Neural crest cell (in vitro differentiated cells): ENCODE data around the gene TAOK2. TPM values are rescaled to one million over a fixed set of nuclear protein-coding genes. Genes with fewer than 3 reads are reported as not detected.

Experiments used
- DNase-seq: peaks from one replicate; pipeline ENCODE4 v3.0.0; 2021; ENCODE audit warnings: low read depth, mixed read lengths, low spot score
- H3K27ac Mint-ChIP-seq: one replicate; pipeline ENCODE4 v1.8.0; 2021; ENCODE audit warnings: mild to moderate bottlenecking, mixed read lengths; ENCODE audit not compliant: unreplicated experiment
- H3K27me3 Mint-ChIP-seq: 2 replicates; pipeline ENCODE4 v1.8.0; 2021; ENCODE audit warnings: low read depth, mild to moderate bottlenecking, mixed read lengths
- H3K36me3 Mint-ChIP-seq: 2 replicates; pipeline ENCODE4 v1.8.0; 2021; ENCODE audit warnings: low read depth, mild to moderate bottlenecking, mixed read lengths
- H3K4me1 Mint-ChIP-seq: 2 replicates; pipeline ENCODE4 v1.8.0; 2021; ENCODE audit warnings: mixed read lengths
- H3K4me3 Mint-ChIP-seq: one replicate; pipeline ENCODE4 v1.8.0; 2021; ENCODE audit warnings: mild to moderate bottlenecking, mixed read lengths
- H3K9me3 Mint-ChIP-seq: 2 replicates; pipeline ENCODE4 v1.8.0; 2021; ENCODE audit warnings: mixed read lengths
- total RNA-seq: library from RNA; stranded (reverse); gene quantifications from 2 replicates; pipeline ENCODE4 v1.2.1, GENCODE V29; 2021
- TF ChIP-seq, protein P1 (sequence below): fragments of 200-600 bp; sonication (generic); conservative IDR thresholded peaks from 2 replicates; pipeline ENCODE4 v1.5.0; 2021; ENCODE audit warnings: antibody characterized with exemption, mild to moderate bottlenecking

TAOK2 gene
- total RNA-seq, 1 donor from 2014 or later: 73.2 TPM

- DNase-seq: no peak
- TF ChIP-seq, protein P1, sequence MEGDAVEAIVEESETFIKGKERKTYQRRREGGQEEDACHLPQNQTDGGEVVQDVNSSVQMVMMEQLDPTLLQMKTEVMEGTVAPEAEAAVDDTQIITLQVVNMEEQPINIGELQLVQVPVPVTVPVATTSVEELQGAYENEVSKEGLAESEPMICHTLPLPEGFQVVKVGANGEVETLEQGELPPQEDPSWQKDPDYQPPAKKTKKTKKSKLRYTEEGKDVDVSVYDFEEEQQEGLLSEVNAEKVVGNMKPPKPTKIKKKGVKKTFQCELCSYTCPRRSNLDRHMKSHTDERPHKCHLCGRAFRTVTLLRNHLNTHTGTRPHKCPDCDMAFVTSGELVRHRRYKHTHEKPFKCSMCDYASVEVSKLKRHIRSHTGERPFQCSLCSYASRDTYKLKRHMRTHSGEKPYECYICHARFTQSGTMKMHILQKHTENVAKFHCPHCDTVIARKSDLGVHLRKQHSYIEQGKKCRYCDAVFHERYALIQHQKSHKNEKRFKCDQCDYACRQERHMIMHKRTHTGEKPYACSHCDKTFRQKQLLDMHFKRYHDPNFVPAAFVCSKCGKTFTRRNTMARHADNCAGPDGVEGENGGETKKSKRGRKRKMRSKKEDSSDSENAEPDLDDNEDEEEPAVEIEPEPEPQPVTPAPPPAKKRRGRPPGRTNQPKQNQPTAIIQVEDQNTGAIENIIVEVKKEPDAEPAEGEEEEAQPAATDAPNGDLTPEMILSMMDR: peak; percentile 66
- H3K4me1 Mint-ChIP-seq: no peaks in the 10 kb centered on the region
- H3K9me3 Mint-ChIP-seq: no peaks in the 10 kb centered on the region
- H3K27ac Mint-ChIP-seq: no peak overlapping the region
- H3K27me3 Mint-ChIP-seq: peaks cover 8% of the 10 kb centered on the region
- no peak overlapping the region for H3K4me3 Mint-ChIP-seq
- no peaks in the 10 kb centered on the region for H3K36me3 Mint-ChIP-seq
Measured at GRCh38 chr16:30041841-30042240, 68.2 kb downstream of the TAOK2 start.

Other genes starting within 250 kb of the TAOK2 start
- gene C16orf54, start 227.9 kb upstream of the TAOK2 start, total RNA-seq: not detected in 2 replicates
- not detected in 2 replicates for gene ZG16, start 195.6 kb upstream of the TAOK2 start, total RNA-seq
- gene KIF22, start 183.1 kb upstream of the TAOK2 start, total RNA-seq: 162 and 173 TPM in 2 replicates
- 605 and 635 TPM in 2 replicates for gene MAZ, start 167.3 kb upstream of the TAOK2 start, total RNA-seq
- gene PRRT2, start 161.7 kb upstream of the TAOK2 start, total RNA-seq: 18.6 and 21.2 TPM in 2 replicates
- gene PAGR1, start 157.7 kb upstream of the TAOK2 start, total RNA-seq: 47.6 and 48.4 TPM in 2 replicates
- 1.6 and 2.1 TPM in 2 replicates for gene MVP, start 153.4 kb upstream of the TAOK2 start, total RNA-seq
- 37.5 and 40.6 TPM in 2 replicates for gene CDIPT, start 110.6 kb upstream of the TAOK2 start, total RNA-seq
- 8.7 and 9.3 TPM in 2 replicates for gene SEZ6L2, start 74.3 kb upstream of the TAOK2 start, total RNA-seq
- 2.5 and 2.8 TPM in 2 replicates for gene ASPHD1, start 73.4 kb upstream of the TAOK2 start, total RNA-seq
- gene KCTD13, start 47.6 kb upstream of the TAOK2 start, total RNA-seq: 24.3 and 25.2 TPM in 2 replicates
- gene TMEM219, start 11.8 kb upstream of the TAOK2 start, total RNA-seq: 70.7 and 74.0 TPM in 2 replicates
- 31.8 and 34.8 TPM in 2 replicates for gene HIRIP3, start 21.7 kb downstream of the TAOK2 start, total RNA-seq
- 81.9 and 88.6 TPM in 2 replicates for gene INO80E, start 22.4 kb downstream of the TAOK2 start, total RNA-seq
- gene DOC2A, start 37.2 kb downstream of the TAOK2 start, total RNA-seq: 5.7 and 6.4 TPM in 2 replicates
- not detected in 2 replicates for gene C16orf92, start 49.3 kb downstream of the TAOK2 start, total RNA-seq
- 14.2 and 15.3 TPM in 2 replicates for gene TLCD3B, start 57.4 kb downstream of the TAOK2 start, total RNA-seq
- gene ALDOA, start 91.9 kb downstream of the TAOK2 start, total RNA-seq: 640 and 669 TPM in 2 replicates
- gene PPP4C, start 102.1 kb downstream of the TAOK2 start, total RNA-seq: 141 and 144 TPM in 2 replicates
- 0.79 and 1.2 TPM in 2 replicates for gene TBX6, start 118.1 kb downstream of the TAOK2 start, total RNA-seq
- gene YPEL3, start 122.3 kb downstream of the TAOK2 start, total RNA-seq: 9.6 and 12.4 TPM in 2 replicates
- 6.7 and 7.7 TPM in 2 replicates for gene GDPD3, start 139.7 kb downstream of the TAOK2 start, total RNA-seq
- 60.5 and 62.6 TPM in 2 replicates for gene MAPK3, start 149.4 kb downstream of the TAOK2 start, total RNA-seq
- gene CORO1A, start 209.7 kb downstream of the TAOK2 start, total RNA-seq: 25.2 and 25.8 TPM in 2 replicates
- gene BOLA2B, start 219.8 kb downstream of the TAOK2 start, total RNA-seq: 103 and 118 TPM in 2 replicates
- 45.0 and 69.1 TPM in 2 replicates for gene SLX1A, start 220.0 kb downstream of the TAOK2 start, total RNA-seq
- gene SULT1A3, start 225.4 kb downstream of the TAOK2 start, total RNA-seq: 23.9 and 26.4 TPM in 2 replicates